ENCODE results near the gene ABL1. TPM values are rescaled to one million over a fixed set of nuclear protein-coding genes. Genes with fewer than 3 reads are reported as not detected.

The ABL1 gene
- polyA plus RNA-seq, 3 donors: 73.8 to 75.8 (median 73.9) TPM

- no peak for DNase-seq (ENCODE audit: low read depth in 3 of 3, low spot score in 2 of 3)
Measured at GRCh38 chr9:130927995-130928900, 93.2 kb downstream of the ABL1 start.

DNA sequence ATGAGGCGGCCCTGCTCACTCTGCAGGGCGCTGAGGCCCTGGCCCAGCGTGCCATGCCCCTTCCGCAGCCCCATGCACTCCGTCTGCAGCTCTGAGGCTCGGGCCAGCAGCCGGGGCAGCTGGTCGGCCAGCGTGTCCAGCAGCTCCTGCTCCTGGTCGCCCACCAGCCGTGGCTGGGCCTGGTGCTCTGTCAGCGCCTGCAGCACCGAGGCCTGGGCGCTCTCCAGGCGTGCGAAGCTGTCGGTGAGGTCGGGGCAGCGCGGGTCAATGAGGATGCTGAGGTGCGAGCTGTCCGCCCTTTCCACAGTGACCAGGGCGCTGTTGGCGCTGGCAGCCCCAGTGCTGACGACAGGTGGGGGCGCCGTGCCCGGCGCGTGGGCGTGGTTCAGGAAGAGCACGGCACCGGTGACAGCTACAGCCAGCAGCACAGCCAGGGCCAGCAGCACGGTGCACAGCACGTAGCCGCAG, 94.6 kb downstream of the ABL1 start:
- no peak for DNase-seq (ENCODE audit: low read depth in 3 of 3, low spot score in 2 of 3)

DNA sequence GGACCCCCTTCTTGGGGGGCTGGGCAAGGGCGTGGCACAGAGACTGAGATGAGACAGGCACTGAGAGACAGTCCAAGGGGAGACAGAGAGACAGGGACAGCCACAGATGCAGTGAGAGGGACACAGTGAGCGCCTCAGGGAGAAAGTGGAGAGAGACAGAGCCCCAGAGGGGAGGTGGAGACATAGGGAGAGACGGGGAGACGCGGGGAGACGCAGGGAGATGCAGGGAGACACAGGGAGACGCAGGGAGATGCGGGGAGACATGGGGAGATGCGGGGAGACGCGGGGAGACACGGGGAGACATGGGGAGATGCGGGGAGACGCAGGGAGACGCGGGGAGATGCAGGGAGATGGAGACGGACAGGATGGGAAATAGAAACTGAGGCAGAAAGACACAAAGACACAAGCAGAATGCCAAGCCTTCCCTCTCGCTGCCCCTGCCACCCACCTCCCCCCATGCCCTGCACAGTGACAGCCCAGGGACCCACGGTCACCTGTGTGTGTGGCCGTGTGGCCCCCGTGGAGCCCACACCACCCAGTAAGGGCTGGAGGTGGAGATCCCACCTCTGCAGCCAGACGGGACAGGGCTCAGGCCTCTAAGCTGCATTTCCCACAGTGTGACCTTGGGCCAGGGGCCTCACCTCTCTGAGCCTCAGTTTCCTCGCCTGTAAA, 95.2 kb downstream of the ABL1 start:
- no peak for DNase-seq (ENCODE audit: low read depth in 3 of 3, low spot score in 2 of 3)

DNA sequence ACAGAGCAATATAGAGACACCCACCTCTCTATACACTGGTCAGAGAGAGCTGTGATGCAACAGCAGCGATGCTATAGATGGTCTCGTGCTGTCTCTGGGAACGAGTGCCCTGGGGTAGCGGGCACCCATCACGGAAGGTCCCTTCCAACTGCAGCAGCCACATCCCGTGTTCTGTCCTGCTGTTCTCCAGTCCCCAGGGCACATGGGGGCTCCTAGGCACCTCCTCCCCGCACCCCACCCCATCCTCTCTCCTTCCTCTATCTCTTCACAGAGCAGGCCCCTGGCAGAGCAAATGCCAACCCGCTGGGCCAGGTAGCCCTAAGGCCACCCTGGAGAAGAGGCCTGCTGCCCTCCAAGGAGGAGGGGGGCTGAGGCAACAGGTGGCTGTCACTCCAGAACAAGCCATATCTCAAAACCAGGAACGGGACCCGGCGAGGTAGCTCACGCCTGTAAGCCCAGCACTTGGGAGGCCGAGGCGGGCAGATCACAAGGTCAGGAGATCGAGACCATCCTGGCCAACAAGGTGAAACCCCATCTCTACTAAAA, 95.8 kb downstream of the ABL1 start:
- DNase-seq (ENCODE audit: low read depth in 3 of 3, low spot score in 2 of 3): no peak

- no peak for DNase-seq (ENCODE audit: low read depth in 3 of 3, low spot score in 2 of 3)
Measured at GRCh38 chr9:130931508-130932254, 96.6 kb downstream of the ABL1 start.

DNA sequence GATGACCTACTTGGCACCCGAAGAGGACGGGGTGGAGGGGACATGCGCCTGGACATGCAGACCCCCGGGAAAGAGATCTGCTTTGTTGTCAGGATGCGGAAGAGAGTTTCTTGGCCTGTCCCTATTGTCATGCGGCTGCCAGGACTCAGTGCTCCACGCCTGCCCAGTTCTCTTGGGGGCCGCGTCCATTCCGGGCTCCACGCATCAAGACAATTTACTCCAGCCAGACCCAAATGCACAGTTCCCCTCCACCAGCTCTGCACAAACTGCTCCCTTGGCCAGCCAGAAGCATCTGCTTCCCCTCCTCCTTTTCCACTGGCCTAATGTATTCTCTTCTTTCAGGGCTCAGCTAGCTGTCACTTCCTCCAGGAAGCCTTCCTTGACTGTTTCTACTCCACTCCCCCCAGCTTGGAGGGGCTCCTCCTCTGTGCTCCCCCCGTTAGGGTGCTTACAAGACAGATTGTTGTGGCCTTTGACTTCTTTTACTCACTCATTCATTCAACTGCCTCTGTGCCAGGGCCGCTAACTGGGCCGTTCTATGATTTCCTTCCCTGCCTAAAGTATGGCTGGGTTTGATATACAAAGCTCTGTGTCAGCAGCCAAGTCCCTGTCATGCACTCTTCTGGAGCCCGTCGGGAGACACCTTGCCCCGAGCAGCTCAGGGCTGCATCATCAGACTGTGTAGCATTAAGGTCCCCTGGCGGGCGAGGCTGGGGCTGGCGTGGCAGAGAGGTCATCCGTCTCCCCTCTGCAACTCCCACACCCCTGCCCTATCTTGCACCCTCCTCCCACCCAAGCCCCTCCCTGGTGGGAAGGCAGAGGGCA, 97.4 kb downstream of the ABL1 start:
- DNase-seq (ENCODE audit: low read depth in 3 of 3, low spot score in 2 of 3): no peak

DNA sequence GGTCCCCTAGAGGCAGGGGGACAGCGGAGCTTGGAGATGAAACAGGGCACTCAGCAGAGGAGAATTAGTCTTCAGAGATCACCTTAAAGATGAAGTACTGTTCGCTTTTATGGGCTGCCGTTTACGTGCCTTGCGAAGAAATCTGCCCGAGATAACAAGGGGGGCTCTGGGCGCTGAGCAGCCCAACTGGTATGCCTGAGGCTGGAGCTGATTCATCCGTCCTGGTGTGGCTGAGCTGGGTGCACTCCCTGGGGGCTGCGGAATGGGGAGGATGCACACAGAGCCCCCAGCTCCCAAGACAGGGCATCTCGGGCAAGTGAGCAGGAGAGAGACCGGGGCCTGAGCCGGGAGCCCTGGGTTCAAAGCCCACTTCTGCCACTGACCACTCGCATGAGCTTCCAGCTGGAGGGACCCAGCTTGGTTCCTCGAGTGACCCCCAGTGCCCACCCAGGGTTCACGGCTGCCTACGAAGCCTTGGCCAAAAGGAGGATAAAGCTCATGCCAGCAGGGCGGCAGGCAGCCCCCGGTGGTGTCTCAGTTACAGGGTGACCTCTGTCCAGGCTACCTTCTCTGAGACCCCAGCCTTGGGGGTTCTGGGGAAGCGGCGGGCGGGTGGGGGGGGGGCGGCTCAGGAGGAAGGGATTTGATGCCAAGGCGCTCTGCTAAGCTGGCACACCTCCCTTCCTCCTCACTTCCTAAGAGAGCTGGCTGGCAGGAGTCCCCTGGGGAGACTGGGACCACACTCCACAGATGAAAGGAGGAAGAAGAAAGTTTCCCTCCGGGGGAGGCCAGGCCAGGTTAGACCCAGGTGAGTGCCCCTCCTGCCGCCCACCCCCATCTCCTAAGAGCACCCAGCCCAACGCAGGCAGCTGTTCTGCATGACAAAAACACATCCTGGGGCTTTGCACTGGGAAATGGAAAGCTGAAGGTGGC, 98.3 kb downstream of the ABL1 start:
- DNase-seq (ENCODE audit: low read depth in 3 of 3, low spot score in 2 of 3): no peak

DNA sequence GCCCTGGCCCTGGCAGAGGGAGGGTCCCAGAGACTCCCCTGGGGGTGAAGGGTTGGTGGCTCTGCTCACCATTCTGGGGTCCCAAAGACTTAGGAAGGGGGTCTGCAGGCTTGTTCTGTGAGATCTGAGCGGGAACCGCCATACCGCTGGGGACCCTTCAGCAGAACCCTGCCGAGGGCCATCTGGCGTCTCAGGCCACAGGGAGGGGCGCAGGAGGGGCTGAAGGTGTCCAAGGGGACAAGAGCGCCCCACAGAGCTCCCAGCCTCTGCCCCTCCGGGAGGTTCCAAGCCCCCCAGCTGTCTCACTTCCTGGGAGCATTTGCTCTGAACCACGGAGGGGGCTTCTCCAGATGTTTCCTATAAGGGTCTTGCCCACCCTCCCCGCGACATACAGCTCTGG, 99.2 kb downstream of the ABL1 start:
- DNase-seq (ENCODE audit: low read depth in 3 of 3, low spot score in 2 of 3): no peak

DNA sequence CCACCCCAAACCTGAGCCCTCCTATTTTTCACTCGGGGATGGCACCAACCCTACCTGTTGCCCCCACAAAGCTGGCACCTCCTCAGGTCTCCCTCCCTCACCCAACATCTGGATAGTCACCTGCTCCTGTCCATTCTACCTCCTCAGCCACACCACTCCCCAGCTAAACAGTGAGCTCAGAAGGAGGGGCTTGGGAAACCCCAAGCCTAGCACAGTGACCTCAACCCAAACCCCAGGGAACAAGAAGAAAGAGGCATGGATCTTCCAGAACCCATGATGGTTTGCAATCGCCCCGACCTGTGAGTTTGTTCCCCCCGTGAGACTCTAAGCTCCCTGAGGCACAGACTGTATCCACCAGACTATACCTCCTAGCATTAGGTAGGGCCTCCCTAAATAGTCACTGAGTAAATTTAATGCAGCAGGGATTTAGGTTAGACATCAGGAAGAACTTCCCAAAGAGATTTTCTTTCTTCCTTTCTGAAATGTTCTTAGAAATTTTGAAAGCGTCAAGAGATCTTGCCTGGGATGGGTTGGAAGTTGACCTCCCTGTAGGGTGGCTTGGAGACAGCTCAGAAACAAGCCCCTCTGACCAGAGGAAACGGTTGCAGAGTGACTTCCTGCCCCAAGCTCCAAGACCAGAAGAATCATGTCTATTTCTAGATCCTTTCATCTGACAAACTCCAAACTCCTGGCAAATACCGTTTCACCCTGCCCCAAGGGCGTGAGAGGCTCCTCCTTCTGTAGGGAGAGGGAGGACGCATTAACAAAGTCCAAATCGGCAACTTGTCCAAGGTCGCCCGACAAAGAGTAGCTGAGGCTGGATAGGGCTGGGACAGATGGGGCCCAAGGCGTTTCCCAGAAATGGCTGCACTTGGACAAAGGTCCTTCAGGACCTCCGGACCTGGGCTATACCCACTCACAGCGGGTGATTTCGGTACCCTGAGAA, 99.9 kb downstream of the ABL1 start:
- no peak for DNase-seq (ENCODE audit: low read depth in 3 of 3, low spot score in 2 of 3)

DNA sequence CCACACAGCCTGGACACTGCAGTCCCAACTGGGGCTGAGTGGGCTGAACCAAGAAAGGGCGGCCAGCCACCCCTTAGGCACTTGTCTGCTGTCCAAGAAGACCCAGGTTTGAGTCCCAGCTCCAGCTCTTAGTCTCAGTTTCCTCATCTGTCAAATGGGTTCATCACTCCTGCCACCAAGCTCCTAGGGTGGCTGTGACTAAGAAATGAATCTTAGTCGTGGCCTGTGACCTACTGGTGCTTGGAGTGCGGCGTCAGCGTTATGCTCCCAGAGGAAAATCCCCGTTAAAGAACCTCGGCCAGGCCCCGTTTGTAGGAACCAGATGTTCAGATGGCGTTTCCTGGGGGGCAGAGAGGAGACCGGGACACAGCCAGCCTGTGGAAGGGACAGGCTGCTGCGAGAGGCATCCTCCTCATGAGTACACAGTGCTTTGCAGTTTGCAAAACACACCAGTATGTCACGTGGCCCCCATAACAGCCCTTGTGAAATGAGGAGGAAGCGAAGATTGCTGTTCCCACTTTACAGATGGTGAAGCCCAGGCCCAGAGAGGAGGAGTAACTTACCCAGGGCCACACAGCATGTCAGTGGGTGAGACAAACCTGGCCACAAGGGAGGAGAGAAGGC, 100.7 kb downstream of the ABL1 start:
- DNase-seq (ENCODE audit: low read depth in 3 of 3, low spot score in 2 of 3): no peak

DNA sequence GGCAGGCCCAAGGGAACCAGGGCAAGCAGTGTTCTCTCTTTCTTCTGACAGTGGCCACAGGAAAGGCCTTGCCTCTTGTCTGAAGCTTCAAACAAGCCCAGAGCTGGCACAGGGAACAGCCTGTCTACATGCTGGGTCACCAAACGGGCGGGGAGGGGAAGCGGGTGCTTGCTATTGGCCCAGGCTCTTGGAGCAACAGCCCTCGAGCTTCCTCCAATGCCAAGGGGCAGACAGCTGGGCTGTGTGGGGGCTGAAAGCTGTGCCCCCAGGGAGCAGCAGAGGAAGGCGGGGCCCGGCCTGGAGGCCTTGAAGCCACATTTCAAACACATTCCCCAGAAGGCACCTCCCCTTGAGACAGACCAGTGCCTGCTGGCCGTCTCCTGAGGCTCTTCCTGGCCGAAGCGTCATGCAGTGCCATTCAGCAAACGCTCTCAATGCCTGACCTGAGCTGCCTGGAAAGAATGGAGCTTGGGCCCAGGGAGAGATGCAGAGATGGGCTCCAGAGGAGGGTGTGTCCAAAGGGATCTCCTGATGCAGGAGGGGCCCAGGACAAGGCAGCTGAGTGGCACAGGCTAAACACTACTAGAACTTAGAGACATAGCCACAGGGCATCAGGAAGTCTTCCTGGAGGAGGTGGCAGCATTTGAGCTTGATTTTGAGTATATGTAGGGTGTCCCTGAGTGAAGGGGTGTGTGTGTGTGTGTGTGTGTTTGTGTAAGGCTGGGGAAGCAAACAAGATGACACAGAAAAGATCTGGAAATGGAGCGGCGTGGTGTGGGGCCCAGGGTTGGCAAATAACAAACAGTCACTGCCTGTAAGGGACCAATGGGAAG, 101.4 kb downstream of the ABL1 start:
- no peak for DNase-seq (ENCODE audit: low read depth in 3 of 3, low spot score in 2 of 3)

Other genes starting within 250 kb of the ABL1 start
- gene PRDM12, start 170.7 kb upstream of the ABL1 start, polyA plus RNA-seq (ENCODE audit: insufficient read length in 3 of 3): not detected
- 10 to 100 TPM; 41.5 to 43.0 (median 41.9) TPM for gene EXOSC2, start 141.5 kb upstream of the ABL1 start, polyA plus RNA-seq (ENCODE audit: insufficient read length in 3 of 3)
- under 1 TPM; 0.47 to 0.69 (median 0.50) TPM for gene QRFP, start 61.6 kb downstream of the ABL1 start, polyA plus RNA-seq (ENCODE audit: insufficient read length in 3 of 3)
- gene FIBCD1, start 104.0 kb downstream of the ABL1 start, polyA plus RNA-seq (ENCODE audit: insufficient read length in 3 of 3): under 1 TPM; 0.08 to 0.37 (median 0.33) TPM
- gene LAMC3, start 173.9 kb downstream of the ABL1 start, polyA plus RNA-seq (ENCODE audit: insufficient read length in 3 of 3): 10 to 100 TPM; 18.1 to 29.3 (median 18.3) TPM